CD4-positive, alpha-beta T cell treated with Interleukin-1 beta for 1 hour (primary cell): ENCODE data around the gene TRIM17.

Source experiments
- DNase-seq, 2 donors: peaks; one replicate each; pipeline ENCODE4 v3.0.0-alpha.2; 2020 to 2022

The TRIM17 gene

DNA sequence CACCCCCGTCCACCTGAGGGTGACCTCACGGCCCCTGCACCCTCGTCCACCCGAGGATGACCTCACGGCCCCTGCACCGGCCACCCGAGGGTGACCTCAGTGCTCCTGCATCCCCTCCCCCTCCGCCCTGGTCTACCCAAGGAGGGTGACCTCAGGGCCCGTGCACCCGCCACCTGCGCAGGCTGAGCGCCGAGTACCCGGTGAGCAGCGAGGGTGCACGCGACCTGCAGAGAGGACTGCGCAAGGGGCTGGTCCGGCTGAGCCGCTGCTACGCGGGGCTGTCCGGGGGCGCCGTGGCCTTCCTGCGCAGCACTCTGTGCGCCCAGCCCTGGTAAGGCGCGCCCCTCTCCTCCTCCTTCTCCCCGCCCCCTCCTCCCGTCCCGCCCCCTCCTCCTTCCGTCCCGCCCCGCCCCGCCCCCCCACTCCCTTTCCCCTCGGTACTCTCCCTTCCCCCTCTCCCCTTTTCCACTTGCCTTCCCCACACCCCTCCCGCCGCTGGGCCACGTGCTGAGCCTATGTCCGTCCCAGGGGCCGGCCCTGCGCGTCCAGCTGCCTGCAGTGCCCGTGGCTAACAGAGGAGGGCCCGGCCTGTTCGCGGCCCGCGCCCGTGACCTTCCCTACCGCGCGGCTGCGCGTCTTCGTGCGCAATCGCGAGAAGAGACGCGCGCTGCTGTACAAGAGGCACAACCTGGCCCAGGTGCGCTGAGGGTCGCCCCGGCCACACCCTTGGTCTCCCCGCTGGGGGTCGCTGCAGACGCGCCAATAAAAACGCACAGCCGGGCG is 38.4 kb downstream of the TRIM17 start:
- peak; percentile 48 to 63 for DNase-seq

DNA sequence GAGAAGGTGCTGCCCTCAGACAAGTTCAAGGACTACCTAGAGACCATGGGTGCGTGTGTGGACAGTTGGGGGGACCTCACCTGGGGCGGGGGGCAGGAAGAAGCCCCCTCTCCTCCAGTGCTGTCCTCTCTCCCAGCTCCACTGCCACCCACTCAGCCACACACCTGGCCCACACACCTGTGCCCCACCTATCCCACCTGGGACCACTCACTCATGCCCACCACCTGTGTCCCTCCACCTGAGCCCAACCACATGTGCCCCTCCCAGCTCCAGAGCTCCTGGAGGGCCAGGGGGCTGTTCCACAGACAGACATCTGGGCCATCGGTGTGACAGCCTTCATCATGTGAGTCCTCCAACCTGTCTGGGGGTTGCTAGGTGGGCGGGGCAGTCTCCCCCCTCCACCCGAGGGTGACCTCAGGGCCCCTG is 39.0 kb downstream of the TRIM17 start:
- no peak for DNase-seq

DNA sequence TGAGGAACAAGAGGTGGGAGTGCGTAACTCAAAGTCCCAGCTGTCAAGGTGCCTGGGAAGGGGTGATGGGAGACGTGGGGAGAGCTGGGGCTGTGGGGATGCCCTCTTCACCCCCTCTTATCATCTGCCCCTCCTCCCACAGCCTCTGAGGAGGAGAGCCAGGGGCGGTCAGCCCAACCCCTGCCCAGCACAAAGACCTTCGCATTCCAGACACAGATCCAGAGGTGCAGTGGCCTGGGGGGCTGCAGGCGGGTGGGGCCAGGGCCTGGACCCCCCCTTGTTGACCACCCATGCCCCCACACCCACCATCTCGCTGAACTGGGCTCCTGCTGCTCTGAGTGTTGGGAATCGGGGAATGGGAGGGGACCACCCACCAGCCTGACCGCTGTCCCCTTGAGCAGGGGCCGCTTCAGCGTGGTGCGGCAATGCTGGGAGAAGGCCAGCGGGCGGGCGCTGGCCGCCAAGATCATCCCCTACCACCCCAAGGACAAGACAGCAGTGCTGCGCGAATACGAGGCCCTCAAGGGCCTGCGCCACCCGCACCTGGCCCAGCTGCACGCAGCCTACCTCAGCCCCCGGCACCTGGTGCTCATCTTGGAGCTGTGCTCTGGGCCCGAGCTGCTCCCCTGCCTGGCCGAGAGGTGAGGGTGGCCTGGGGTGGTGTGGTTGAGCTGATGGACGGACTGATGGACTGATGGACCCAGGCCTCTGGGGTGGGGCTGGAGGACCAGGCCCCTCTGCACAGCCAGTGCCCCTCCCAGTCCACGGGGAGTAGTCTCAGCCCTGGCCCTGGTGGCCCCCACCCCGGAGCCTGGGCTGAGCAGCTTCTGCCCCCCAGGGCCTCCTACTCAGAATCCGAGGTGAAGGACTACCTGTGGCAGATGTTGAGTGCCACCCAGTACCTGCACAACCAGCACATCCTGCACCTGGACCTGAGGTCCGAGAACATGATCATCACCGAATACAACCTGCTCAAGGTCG is 39.7 kb downstream of the TRIM17 start:
- DNase-seq = no peak

DNA sequence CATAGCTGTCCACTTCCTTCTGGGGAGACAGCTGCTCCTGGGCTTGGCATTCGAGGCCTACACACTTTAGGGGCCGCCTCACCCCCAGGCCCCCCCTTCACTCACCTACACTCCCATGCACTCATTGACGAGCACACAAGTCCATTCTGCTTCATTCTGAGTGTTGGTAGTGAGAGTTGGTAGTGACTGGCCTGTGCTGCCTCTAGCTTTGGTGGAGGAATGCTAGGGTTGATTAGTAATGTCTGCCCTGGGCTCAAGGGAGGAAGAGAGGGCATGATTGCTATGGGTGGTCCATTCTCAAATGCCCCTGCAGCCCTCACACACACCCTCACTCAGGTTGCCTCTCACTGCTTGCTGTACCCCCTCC is 40.4 kb downstream of the TRIM17 start:
- no peak for DNase-seq

DNA sequence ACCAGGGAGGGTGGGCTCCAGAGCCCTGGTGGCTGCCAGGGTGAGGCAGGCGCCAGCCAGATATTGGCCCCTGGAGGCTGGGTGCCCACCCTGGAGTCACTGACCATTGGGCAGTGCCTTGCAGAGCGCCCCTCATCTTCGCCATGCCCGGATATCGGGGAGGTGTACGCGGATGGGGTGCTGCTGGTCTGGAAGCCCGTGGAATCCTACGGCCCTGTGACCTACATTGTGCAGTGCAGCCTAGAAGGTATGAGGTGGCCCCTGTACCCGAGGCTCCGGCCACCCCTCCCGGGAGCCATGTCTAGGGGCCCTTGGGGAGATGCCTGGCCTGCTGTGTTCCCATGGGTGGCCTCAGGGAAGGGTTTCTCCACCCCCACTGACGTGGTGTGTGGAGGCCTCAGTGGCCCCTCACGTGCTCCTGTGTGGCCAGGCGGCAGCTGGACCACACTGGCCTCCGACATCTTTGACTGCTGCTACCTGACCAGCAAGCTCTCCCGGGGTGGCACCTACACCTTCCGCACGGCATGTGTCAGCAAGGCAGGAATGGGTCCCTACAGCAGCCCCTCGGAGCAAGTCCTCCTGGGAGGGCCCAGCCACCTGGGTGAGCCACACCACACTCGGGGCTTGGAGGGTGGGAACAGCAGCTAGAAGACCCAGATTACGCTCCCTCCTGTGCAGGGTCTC is 40.9 kb downstream of the TRIM17 start:
- DNase-seq = no peak

DNA sequence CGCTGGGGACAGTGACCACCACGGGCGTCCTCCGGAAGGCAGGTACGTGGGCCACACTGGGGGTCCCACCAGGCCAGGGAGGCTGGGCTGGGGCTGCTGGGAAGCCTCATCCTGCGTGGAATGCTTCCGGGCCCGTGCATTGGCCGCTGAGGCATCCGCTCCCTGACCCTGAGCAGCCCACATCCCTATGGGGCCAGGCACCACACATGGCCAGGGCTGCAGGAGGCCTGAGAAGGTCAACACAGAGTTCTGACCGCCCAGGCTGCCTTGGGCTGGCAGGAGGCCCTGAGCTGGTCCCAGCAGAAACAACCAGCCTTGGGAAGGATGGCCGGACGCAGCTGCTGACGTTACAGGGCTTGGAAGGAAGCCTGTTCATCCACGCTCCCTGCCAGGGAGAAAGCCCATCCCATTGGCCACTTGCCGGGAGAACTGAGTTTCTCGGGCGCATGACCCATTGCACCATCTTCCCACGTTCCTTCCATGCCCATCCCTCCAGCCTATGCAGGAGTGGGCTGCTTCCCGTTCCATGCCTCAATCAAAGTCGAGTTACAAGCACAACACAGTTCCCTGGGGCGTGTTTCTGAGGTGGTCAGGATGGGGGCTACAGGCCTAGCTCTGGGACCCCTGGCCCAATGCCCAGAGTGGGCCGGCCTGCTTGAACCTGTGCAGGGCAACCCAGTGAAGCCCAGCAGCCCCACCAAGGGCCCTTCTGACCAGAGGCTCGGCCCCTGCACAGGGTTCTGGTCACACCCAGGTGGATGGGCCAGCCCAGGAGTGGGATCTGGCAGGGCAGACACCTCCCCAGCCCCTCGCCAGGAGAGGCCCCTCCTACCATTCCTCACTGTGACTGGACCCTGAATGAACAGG is 41.7 kb downstream of the TRIM17 start:
- no peak for DNase-seq

DNA sequence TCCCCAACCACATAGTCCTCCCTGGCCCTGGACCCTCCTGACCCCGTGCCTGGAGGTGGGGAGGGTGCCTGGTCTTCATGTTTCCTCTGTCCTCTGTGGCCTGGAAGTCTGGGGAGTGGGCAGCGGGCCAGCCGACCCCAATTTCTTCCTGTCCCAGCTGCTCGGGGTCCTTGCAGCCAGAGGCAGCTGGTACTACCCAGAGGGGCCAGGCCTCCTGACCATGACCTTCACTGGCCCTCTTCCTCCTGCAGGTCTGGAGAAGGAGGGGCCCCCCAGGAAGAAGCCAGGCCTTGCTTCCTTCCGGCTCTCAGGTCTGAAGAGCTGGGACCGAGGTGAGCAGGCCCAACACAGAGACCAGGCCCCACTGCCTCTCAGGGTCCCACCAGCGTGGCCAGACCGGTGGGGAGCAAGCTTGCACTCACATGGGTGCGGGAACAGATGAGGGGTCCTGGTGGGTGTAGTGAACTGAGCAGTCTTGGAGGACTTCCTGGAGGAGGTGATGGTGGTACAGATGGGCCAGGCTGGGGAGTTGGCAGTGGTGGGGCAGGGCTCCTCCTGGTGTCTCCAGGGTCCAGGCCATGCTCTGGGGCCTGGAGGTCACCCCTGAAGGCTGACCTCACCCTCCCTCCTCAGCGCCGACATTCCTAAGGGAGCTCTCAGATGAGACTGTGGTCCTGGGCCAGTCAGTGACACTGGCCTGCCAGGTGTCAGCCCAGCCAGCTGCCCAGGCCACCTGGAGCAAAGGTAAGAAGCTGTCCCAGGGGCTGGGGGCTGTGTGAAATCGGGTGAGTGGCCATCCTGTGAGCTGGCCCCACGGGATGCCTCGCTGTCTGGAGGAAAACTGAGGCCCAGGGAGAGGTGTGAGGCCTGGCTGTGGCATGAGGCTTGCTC is 42.7 kb downstream of the TRIM17 start:
- no peak for DNase-seq

DNA sequence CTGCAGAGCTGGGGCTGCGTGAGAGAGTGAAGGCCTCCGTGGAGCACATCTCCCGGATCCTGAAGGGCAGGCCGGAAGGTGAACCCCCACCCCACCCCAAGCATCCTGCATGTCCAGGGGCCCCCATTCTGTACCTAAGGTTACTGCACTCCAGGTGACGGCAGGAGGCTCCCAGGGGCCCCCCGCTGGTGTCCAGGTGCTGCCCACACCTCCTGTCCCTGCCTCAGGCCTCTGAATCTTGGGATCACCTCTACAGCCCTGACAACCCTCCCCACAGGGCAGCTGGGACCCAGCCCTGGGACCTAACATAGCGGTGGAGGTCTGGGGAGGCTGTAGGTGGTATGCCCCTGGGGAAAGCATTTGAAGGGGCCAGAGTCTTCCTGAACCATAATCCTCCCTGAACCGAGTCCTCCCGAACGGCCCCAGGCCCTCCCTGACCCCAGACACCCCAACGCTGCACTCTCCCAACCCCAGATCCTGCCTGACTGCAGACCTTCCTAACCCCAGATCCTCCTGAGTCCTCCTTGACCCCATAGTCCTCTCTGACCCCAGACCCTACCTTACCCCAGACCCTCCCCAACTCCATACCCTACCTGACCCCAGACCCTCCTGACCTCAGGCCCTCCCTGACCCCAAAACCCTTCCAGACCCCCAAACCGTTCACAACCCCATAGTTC is 43.5 kb downstream of the TRIM17 start:
- DNase-seq = no peak

DNA sequence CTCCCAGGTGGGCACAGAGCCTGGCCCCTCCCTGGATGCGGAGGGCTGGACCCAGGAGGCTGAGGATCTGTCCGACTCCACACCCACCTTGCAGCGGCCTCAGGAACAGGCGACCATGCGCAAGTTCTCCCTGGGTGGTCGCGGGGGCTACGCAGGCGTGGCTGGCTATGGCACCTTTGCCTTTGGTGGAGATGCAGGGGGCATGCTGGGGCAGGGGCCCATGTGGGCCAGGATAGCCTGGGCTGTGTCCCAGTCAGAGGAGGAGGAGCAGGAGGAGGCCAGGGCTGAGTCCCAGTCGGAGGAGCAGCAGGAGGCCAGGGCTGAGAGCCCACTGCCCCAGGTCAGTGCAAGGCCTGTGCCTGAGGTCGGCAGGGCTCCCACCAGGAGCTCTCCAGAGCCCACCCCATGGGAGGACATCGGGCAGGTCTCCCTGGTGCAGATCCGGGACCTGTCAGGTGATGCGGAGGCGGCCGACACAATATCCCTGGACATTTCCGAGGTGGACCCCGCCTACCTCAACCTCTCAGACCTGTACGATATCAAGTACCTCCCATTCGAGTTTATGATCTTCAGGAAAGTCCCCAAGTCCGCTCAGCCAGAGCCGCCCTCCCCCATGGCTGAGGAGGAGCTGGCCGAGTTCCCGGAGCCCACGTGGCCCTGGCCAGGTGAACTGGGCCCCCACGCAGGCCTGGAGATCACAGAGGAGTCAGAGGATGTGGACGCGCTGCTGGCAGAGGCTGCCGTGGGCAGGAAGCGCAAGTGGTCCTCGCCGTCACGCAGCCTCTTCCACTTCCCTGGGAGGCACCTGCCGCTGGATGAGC is 44.3 kb downstream of the TRIM17 start:
- no peak for DNase-seq

DNA sequence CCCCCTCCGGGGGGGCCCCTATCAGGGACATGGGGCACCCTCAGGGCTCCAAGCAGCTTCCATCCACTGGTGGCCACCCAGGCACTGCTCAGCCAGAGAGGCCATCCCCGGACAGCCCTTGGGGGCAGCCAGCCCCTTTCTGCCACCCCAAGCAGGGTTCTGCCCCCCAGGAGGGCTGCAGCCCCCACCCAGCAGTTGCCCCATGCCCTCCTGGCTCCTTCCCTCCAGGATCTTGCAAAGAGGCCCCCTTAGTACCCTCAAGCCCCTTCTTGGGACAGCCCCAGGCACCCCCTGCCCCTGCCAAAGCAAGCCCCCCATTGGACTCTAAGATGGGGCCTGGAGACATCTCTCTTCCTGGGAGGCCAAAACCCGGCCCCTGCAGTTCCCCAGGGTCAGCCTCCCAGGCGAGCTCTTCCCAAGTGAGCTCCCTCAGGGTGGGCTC is 44.9 kb downstream of the TRIM17 start:
- no peak for DNase-seq

DNA sequence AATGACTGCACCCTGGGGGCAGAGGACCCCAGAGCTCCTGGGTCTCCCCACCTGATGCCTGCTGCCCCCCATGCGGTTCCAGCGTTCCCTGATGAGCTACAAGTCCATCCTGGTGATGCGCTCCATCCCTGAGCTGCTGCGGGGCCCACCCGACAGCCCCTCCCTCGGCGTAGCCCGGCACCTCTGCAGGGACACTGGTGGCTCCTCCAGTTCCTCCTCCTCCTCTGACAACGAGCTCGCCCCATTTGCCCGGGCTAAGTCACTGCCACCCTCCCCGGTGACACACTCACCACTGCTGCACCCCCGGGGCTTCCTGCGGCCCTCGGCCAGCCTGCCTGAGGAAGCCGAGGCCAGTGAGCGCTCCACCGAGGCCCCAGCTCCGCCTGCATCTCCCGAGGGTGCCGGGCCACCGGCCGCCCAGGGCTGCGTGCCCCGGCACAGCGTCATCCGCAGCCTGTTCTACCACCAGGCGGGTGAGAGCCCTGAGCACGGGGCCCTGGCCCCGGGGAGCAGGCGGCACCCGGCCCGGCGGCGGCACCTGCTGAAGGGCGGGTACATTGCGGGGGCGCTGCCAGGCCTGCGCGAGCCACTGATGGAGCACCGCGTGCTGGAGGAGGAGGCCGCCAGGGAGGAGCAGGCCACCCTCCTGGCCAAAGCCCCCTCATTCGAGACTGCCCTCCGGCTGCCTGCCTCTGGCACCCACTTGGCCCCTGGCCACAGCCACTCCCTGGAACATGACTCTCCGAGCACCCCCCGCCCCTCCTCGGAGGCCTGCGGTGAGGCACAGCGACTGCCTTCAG is 45.5 kb downstream of the TRIM17 start:
- DNase-seq = no peak

DNA sequence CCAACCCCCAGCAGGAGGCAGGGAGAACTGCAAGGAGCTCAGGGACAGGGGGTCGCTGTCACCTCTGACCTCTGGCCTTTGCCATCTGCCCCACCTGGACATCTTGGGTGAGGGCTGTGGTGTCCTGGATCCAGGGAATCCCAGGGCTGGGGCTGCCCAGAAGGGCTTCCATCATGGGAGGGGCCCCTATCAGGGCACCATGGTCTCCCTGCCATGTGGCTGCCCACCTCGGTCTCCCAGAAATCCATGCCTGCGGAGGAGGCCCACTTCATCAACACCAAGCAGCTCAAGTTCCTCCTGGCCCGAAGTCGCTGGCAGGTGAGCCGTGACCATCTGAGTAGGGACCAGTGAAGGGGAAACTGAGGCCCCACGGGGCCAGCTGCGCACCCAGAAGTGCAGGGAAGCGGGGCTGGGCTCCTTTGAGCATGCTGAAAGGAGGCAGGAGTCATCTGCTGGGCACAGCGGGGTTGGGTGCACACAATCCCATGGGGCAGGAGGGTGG is 46.2 kb downstream of the TRIM17 start:
- DNase-seq = no peak

DNA sequence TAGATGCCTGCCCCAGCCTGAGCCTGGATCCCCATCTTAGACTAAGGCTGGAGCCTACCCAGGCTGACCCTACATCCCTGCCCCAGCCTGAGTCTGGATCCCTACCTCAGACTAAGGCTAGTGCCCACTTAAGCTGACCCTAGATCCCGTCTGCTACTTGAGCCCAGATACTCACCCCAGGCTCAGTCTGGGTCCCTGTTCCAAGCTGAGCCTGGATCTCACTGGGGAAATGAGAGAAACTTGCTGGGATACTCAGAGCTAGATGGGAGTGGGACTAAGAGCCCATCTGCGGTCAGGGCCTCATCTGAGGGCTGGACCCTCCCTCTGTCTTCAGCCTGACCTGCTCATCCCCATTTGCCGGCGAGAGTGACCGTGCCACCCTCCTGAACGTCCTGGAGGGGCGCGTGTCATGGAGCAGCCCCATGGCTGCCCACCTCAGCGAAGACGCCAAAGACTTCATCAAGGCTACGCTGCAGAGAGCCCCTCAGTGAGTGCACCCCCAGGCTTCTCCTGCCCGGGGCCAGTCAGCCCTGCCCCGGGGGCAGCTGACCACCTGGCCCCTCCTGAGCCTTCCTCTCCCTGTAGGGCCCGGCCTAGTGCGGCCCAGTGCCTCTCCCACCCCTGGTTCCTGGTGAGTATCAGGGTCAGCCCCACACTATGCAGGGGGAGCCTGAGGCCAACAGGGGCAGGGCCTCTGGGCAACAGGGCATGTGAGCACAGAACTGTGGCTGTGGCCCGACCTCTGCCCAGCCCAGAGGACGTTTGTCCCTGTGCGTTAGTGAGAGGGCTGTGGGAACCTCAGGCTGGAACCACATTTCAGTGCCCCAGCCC is 46.8 kb downstream of the TRIM17 start:
- no peak for DNase-seq

DNA sequence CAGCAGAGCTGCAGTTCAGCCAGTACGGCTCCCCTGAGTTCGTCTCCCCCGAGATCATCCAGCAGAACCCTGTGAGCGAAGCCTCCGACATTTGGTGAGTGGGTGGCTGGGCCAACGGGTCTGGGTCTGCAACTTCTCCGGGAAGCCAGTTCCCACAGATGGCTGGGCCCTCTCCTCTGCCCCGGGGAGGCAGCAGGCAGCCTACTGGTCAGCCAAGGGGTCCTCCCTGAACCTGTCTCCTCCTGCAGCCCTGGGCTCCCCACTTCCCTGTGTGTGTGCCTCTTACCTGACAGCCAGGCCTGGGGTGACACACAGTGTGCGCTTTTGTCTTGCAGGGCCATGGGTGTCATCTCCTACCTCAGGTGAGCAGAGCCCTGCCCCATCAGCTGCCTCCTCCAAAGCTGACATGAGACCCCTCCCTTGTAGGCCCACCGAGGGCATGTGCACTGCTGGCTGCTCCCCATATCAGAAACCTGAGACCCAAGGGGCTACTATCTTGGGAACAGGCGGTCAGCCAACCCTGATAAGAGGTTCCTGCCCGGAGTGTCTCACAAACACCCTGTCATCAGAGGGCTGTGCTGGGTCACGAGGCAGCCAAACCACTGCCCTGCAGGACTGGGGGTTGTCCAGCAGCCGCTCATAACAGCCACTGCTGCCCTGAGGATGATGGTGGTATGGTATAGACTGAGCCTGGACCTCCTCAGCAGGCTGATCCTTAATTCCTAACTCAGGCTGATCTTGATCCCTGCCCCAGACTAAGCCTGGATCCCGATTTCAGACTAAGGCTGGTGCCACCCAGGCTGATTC is 47.7 kb downstream of the TRIM17 start:
- DNase-seq = no peak

DNA sequence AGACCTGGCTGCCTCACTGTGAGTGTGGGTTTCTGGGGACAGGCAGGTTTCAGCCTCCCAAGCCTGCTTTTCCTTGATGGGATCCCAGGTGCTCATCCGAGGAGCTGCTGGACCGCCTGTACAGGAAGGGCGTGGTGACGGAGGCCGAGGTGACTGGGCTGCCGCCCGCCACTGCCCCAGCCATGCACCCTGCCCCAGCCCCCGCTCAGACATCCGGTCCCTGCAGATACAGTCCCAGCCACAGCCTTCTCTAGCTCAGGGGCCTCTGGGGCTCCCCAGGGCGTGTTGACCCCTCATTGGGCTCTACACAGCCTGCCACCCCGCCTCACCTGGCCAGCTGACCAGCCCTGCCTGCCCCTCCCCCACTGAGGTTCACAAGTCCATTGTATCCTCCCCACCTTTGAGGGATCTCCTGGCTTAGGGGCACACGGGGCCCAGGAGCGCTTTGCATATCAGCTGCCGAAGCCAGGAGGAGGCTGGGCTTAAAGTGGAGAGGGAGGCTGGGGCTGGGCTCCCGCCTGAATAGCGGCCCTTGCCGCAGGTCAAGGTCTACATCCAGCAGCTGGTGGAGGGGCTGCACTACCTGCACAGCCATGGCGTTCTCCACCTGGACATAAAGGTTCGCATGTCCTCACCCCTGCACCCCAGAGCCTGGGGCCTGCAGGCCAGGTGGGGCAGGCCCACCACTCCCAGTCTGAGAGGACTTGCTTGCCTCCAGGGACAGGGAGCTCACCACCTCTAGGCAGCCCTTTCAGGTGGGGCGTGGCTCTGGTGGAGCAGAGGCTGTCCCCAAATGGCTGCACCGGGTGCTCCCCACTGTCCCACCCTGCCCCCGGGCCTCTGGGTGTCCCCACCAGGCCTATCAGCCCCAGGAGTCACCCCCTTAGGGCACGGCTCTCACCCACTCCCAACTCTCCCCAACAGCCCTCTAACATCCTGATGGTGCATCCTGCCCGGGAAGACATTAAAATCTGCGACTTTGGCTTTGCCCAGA is 48.6 kb downstream of the TRIM17 start:
- no peak for DNase-seq
